HG03460 (cell line): ENCODE data around the gene CTSO.
"Not testable (repeated sequence)": the region's sequence is repeated elsewhere in the genome, so short reads cannot be mapped to it uniquely, and the experiment has no call there.

Experiments
- ATAC-seq: cut with Tn5 transposase; IDR thresholded peaks from one replicate; pipeline ENCODE4 v1.9.1; 2021; ENCODE audit not compliant: unreplicated experiment

Gene CTSO

DNA sequence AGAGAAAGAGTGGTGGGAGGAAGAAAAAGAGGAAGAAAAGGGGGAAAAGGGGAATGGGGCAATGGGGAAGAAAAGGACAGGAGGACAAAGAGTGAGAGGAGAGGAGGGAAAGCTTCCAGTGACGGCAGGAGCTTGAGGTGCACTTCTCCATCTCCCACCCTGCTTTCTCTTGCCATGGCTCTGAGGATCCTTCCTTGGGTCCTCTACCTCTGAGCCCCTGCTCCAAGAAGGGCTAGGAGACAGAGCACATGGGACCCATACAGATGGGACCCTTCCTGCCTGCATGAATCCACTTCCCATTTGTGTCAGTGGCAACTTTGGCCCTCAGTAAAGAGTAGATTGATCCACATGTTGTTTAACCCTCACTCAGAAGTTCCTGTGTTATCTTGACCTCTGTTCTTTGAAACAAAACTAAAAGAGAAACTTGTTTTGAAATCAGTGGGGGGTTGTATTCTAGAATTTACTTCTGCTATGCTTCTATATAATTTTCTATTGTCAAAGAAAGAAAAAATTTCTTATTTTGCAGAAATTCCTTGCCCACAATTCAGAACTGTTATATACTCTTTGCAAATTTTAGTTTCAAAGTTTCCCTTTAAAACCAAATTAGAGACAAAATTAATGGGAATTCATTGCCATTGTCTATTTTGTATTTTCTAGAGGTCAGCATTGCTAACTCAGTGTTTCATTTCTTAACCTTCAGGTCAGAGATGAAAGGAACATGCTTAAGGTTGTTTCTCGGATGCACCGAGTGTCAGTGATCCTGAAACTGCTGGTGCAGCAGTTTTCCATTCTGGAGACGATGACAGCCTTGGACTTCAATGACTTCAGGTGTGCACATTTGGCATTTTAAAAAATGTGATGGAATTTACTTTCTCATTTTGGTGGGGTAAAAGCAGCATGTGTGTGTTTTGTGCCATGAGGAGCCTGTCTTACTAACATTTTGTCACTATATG lies 45.2 kb downstream of the CTSO start:
- ATAC-seq: peak; percentile 64

GRCh38 chr4:155907556-155907955 lies 46.1 kb downstream of the CTSO start:
- ATAC-seq: no peak

- no peak for ATAC-seq
These were observed 47.0 kb downstream of the CTSO start for GRCh38 chr4:155906554-155907247.

- ATAC-seq: no peak
These were observed 49.3 kb downstream of the CTSO start for GRCh38 chr4:155904331-155904730.

- no peak for ATAC-seq
These were observed 50.2 kb downstream of the CTSO start, which contains the start of gene TDO2 for GRCh38 chr4:155903453-155903852. Gene TDO2, plus strand, starts transcription at chr4:155903696. Its CDS starts 63 bp downstream, at chr4:155903759.

DNA sequence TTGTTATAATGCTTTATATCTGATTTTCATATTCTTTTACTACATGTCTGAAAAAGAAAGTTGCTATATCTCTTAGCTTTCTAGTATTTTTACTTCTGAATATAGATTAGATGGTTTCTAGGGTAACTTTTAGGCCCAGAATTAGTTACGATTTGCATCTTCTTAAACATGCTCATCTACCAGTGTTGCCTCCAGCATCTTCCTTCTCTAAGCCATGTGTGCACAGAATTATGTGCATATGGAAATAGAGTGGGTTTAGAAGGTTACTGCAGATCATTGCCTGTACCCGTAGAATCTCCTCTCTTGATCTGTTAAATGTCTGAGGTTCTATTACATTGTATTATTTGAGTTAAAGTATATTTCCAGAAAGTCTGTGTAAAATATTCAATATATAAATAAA lies 52.7 kb downstream of the CTSO start:
- no peak for ATAC-seq

DNA sequence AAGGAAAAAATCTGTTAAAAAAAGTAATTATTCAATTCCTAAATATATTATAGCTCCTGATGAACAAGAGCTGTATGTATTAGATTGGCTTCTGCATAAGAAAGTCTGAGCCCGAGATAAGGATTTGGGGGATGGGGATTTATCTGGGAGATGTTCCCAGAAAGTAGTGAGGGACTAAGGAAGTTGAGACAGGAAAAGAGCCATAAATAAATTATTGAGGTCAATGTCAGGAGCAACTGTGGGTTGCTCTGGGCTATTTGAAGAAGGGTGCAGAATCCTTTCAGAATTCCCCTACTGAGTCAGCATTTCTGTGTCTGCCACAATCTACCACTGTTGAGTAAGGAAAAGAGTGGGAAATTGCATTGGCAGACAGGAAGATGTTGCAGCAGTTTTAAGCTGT lies 53.3 kb downstream of the CTSO start:
- no peak for ATAC-seq

DNA sequence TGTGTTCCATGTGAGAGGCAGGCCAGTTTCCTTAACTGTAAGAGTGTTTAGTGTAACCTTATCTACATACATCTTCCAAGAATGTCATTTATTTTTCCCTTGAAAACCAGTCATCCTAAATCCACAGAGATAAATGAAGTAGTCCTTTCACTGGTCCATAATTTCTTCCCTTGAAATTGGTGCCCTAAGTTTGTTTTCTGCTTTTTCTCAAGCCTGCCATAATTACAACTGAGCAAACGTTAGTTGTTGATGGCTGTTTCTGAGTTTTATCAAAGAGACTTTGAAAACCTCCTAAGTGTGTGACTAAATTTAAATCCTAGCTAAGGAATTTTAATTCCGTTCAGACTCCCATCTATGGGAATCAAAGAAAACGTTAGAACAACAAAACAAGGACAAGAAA lies 53.8 kb downstream of the CTSO start:
- ATAC-seq: no peak

- not testable (repeated sequence) for ATAC-seq
These were observed 55.3 kb downstream of the CTSO start for GRCh38 chr4:155898371-155898770.

GRCh38 chr4:155891058-155891457 lies 62.6 kb downstream of the CTSO start:
- ATAC-seq: no peak

GRCh38 chr4:155889946-155890345 lies 63.7 kb downstream of the CTSO start:
- no peak for ATAC-seq

GRCh38 chr4:155889031-155889793 lies 64.5 kb downstream of the CTSO start:
- ATAC-seq: peak; percentile 97

GRCh38 chr4:155887847-155888570 lies 65.7 kb downstream of the CTSO start:
- no peak for ATAC-seq

GRCh38 chr4:155887045-155887444 lies 66.6 kb downstream of the CTSO start:
- ATAC-seq: no peak

DNA sequence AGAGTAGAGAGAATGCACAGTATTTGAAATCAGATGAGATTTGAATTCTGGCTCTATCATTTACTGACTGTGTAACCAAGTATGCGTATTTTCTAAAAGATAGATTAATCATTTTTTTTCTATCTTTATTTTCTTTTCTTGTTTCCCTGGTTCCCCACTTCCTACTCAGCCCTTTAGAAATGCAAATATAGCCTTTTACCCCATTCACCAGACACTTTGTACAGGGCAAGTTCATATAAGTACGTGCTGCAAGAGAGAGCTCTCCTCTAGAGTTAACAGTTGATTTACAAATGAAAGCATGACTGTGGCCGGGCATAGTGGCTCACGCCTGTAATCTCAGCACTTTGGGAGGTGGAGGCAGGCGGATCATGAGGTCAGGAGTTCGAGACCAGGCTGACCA lies 68.0 kb downstream of the CTSO start:
- ATAC-seq: no peak

- no peak for ATAC-seq
These were observed 69.8 kb downstream of the CTSO start for GRCh38 chr4:155883895-155884294.

- no peak for ATAC-seq
These were observed 72.1 kb downstream of the CTSO start for GRCh38 chr4:155881555-155881954.

DNA sequence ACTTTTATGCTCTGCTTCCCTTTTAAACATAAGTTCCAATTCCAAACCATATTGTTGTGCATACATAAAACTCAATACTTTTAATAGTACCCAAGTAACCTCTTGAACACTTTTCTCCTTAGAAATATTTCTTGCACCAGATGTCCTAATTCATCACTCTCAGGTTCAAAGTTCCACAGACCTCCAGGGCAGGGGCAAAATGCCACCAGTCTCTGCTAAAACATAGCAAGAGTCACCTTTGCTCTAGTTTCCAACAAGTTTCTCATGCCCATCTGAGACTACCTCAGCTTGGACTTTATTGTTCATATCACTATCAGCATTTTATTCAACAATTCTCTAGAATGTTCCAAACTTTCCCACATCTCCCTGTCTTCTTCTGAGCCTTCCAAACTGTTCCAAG lies 73.9 kb downstream of the CTSO start:
- ATAC-seq: no peak

GRCh38 chr4:155878611-155879010 lies 75.1 kb downstream of the CTSO start:
- no peak for ATAC-seq

- no peak for ATAC-seq
These were observed 75.7 kb downstream of the CTSO start for GRCh38 chr4:155877971-155878370.

- no peak for ATAC-seq
These were observed 77.8 kb downstream of the CTSO start for GRCh38 chr4:155875878-155876277.
